GM21360 (cell line): ENCODE data around the gene GTF2I.
"Not testable (repeated sequence)": the region's sequence is repeated elsewhere in the genome, so short reads cannot be mapped to it uniquely, and the experiment has no call there.

ENCODE experiments used
- ATAC-seq: cut with Tn5 transposase; IDR thresholded peaks from one replicate; pipeline ENCODE4 v1.9.1; 2021; ENCODE audit warnings: mild to moderate bottlenecking, moderate library complexity; ENCODE audit not compliant: unreplicated experiment

Gene GTF2I

DNA sequence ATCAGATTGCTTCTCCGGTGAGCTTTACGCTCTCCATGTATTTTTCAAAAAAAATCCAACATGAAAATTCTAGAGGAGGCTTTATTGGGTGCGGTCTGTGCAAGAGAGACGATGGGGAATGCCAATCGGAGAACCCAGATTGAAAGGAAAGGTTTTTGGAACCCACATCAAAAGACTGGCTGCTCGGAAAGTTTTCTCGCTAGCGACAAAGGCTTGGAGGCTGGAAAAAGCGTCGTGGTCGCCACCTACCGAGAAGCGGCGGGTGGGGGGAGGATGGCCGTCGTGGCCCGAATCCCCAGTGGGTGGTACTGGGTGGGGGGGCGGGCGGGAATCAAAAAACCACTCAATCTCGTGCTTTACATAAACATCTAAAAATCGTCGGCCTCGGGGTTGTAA lies 1.1 kb upstream of the GTF2I start:
- no peak for ATAC-seq

DNA sequence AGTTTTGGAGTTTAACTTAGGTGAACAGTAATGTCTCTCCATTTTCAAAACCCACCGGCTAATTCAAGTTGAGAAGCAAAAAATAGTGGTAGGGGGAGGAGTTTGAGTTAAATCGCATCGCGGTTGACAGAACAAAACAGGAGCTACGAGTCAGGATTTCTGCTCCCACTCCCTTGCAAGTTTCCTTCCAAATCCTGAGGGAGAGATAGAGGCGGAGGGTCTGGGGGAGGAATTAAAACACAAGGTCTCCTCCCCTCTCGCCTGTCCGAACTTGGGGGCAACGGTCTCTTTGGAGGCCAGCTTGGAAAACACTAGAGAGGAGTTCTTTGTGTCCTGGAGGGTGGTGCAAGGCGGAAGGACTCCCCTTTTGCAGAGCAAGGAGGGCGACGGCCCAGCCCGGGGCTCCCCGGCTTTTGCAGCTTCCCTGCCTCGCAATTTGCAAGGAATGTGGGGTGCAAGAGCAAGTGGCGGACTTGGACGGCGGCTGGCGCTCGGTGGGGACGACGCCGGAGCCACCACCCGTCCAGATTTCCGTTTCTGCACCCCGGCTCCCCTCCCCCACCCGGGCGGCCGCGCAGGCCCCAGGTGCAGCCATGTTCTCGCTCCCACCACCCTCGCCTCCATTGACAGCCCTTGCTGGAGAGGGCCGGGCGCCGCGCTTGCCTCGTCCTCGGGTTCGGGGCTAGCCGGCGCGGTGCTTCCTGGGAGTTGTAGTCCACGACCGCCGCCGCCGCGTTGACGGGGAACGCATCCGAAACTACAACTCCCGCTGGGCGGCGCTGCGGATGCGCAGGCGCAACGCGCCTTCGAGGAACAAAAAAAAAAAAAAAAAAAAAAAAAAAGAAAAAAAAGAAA lies 454 bp upstream of the GTF2I start:
- peak; percentile 58 for ATAC-seq

DNA sequence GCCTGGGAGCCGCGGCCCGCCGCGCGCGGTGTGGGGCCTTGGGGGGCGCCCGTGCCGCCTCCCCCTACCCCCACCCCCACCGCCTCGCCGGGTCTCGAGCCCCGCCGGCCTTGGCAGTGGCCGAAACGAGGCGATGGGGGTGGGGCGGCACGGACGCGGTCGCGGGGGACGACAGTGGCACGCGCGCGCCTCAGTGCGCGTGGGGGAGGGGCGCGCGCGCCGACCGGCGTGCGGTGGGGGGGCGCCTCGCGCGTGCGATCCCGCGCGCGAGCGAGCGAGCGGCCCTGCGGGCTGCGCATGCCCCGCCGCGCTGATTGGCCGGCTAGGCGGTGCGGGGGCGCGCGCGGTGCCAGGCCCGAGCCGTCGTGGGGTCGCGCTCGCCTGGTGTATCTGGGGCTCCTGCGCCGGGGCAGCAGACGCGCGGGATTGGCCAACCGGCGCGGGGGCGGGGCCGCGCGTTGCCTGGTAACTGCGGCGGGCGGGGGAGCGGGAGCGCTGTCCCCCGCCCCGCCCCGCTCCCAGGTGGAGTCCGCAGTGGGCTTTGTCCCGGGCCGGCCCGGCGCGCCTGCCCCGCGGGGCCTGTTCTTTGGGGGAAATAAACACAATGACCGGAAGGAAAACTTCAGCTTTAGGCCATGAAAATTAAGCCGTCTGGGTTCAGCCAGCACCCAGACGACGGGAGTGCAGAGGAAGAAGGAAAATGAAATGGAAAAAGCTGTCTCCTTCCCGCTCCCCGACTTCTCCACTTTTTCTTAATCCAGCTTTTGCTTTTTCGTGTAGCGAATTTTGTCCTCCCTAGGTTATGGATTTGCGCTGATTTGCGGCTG lies 873 bp downstream of the GTF2I start:
- peak; percentile 44 for ATAC-seq

DNA sequence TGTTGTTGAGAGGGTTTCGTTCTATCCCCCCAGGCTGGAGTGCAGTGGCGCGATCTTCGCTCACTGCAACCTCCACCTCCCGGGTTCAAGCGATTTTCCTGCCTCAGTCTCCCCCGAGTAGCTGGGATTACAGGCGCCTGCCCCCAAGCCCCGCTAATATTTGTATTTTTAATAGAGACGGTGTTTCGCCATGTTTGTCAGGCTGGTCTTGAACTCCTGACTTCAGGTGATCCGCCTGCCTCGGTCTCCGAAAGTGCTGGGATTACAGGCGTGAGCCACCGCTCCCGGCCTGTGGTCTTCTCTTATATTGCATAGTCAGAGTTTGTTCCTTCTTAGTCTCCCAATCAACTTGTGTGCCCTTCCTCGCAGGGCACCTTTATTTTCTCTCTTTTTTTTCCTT lies 2.7 kb downstream of the GTF2I start:
- not testable (repeated sequence) for ATAC-seq

- ATAC-seq = not testable (repeated sequence)
Measured at GRCh38 chr7:74661836-74662794, 4.6 kb downstream of the GTF2I start.

- no peak for ATAC-seq
Measured at GRCh38 chr7:74665296-74665938, 7.9 kb downstream of the GTF2I start.

GRCh38 chr7:74667013-74667412 lies 9.5 kb downstream of the GTF2I start:
- not testable (repeated sequence) for ATAC-seq

DNA sequence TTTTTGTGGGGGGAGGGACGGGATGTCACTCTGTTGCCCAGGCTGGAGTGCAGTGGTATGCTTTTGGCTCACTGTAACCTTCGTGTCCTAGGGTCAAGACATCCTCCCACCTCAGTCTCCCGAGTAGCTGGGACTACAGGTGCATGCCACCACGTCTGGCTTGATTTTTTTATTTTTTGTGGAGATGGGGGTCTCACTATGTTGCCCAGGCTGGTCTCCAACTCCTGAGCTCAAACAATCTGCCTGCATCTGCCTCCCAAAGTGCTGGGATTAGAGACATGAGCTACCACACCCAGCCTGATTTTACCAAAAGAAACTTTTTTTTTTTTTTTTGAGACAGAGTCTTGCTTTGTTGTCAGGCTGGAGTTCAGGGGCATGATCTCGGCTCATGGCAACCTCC lies 10.0 kb downstream of the GTF2I start:
- not testable (repeated sequence) for ATAC-seq

DNA sequence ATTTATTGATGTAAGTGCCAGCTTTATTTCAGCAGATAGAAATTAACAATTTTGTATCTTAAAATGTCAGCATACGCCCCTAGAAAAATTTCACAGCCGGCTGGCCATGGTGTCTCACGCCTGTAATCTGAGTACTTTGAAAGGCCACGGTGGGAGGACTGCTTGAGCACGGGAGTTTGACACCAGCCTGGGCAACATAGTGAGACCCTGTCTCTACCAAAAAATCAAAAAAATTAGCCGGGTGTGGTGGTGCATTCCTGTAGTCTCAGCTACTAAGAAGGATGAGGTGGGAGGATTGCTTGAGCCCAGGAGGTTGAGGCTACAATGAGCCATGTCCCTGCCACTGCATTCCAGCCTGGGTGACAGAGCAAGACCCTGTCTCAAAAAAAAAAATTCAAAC lies 14.1 kb downstream of the GTF2I start:
- no peak for ATAC-seq

DNA sequence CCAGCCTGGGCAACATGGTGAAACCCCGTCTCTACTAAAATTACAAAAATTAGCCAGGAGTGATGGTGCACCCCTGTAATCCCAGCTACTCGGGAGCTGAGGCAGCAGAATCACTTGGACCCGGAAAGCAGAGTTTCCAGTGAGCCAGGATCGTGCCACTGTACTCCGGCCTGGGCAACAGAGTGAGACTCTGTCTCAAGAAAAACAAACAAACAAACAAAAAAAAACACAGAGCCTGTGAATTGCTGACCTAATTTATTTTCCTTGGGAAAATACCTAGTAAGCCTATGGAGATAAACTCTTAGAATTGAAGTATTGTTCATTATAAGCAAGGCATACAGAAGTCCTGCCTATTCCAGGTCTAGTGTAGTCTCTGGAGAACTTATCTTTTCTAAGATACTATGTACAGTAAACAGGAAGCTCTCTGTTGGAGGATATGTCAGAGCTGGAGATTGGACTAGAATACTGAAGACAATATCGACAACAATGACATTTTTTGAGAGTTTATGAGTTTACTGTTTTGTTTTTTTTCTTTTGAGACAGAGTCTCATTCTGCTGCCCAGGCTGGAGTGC lies 14.9 kb downstream of the GTF2I start:
- no peak for ATAC-seq

DNA sequence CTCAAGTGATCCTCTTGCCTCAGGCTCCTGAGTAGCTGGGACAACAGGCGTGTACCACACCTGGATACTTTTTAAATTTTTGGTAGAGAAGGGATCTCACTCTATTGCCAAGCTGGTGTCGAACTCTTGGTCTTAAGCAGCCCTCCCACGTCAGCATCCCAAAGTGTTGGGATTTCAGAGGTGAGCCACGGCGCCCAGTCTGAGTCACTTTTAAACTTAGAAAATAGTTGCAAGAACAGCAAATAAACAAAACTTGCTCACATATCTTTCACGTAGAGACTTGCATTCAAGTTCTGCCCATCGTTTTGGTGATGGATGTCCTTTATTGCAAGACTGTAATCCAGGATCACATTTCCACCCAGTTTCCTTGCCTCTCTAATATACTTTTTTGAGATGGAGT lies 16.6 kb downstream of the GTF2I start:
- no peak for ATAC-seq

DNA sequence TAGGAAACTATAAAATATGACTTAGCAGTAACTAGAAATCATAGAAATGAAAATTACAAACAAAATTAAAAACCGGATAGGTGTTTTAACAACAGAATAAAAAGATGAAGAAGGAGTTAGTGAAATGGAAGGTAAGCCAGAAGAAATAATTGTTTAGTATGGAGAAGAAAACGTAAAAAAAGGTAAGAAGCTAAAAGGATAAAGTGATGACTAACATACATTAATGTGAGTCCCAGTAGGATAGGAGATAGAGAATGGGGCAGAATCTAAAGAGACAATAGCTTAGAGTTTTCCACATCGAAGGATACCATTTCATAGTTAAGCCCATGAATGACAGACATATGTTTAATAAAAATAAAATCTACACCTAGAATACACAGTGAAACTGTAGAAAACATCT lies 25.3 kb downstream of the GTF2I start:
- ATAC-seq = no peak

DNA sequence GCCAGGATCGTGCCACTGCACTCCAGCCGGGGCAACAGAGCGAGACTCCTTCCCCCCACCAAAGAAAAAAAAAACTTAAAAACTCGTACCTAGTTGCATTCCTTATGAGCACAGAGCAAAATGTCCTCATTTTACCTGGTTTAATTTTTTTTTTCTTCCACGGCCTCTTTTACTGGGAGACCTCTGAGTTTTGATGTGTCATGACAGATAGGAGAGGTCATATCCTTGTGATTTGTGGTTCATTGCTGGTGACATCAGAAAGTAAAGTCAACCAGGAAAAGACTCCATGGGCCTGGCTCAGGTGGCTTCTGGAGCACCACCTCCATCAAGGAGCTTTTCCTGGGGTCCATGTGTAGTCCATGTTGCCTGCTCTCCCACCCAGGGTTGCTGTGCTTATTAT lies 26.3 kb downstream of the GTF2I start:
- no peak for ATAC-seq

DNA sequence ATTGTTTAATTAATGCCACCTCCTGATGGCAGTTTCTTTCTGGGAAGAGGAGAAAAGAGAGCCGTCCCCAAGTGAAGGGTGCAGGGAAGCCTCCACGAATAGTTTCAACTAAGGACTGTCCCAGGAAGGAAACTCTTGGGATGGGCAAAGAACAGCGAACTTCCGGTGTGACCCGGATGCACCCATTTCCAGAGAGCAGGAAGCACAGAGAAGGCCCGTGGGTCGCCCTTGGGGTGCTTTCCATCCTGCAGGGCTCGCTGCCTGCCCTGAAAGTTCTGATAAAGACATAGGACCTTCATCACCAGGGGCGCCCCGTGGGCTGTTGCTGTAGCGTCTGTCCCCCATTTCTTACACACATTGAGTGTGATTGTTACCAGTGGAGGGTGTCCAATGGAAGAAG lies 27.0 kb downstream of the GTF2I start:
- no peak for ATAC-seq

DNA sequence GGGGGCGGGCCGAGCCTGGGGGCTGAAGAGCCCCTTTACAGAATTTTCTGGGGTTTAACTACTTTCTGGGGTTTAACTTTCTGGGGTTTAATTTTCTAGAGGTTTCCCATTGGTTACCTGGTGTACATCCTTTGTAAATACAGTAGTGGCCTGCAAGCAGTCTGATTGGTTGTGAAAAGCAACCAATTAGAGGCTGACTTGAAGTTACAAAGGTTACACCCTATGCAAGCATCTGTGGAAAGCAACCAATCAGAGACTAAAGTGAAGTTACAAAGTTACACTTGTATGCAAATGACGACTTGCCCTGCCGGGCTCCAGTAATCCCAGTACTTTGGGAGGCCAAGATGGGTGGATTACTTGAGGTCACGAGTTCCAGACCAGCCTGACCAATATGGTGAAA lies 27.4 kb downstream of the GTF2I start:
- no peak for ATAC-seq

- no peak for ATAC-seq
Measured at GRCh38 chr7:74690474-74690873, 33.0 kb downstream of the GTF2I start.

DNA sequence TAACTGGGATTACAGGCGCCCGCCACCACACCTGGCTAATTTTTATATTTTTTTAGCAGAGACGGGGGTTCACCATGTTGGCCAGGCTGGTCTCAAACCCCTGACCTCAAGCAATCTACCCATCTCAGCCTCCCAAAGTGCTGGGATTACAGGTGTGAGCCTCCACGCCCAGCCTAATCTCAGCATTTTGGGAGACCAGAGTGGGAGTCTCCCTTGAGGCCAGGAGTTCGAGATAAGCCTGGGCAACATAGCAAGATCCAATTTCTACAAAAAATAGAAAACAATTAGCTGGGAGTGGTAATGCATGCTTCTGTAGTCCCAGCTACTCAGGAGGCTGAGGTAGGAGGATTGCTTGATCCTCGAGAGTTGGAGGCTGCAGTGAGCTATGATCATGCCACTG lies 46.9 kb downstream of the GTF2I start:
- not testable (repeated sequence) for ATAC-seq

- no peak for ATAC-seq
Measured at GRCh38 chr7:74707238-74707637, 49.7 kb downstream of the GTF2I start.

DNA sequence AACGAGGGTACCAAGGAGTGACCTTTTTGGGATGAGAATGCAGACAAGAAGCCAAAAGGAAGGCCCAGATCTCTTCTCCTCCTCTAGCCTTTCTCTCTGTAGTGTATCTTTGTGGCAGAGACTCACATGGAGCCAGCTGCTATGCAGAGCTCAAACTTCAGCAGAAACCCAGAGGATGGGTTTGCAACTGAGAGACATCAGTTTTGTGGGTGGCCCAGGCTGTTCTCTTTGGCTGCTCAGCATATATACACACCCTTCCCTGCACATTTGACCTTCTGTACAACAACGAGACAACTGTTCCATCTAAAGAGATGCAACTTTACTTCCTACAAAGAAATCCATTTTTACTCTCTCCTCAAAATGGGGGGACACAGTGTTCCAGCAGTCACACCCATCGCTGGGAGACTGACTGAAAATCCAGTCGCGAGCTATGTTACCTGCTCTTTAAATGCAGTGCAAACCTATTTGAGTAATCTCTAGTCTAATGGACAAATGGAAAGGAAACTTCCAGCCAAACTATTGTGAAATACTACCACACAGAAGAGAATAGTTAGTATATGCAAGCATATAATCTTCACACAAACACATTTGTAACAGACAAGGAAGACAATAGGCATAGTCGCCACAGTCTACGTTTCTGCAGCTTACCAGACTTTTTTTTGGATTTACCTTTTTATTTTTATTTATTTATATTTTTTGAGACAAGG lies 51.2 kb downstream of the GTF2I start:
- no peak for ATAC-seq
